Peyer's patch (tissue), 4 donors: ENCODE data around the gene CLEC16A. TPM values are rescaled to one million over a fixed set of nuclear protein-coding genes. Genes with fewer than 3 reads are reported as not detected.

Experiments used
- DNase-seq, 3 donors: peaks; one replicate each; pipeline ENCODE4 v3.0.0-alpha.2; 2017 to 2019
- H3K27ac ChIP-seq, 4 donors: fragments of 200-600 bp; sonication (generic); one replicate each; pipeline ENCODE4 v1.5.1; 2016 to 2019
- H3K27me3 ChIP-seq, 2 donors: fragments of 200-600 bp; sonication (generic); one replicate each; pipeline ENCODE4 v1.5.1; 2019
- H3K36me3 ChIP-seq, 3 donors: fragments of 200-600 bp; sonication (generic); one replicate each; pipeline ENCODE4 v1.5.1; 2016 to 2019
- H3K4me1 ChIP-seq, 4 donors: fragments of 200-600 bp; sonication (generic); one replicate each; pipeline ENCODE4 v1.5.1; 2016 to 2019
- H3K4me3 ChIP-seq, 4 donors: fragments of 200-600 bp; sonication (generic); 1 replicate in 3 of 4; 2 replicates in 1 of 4; pipeline ENCODE4 v1.5.1; 2016 to 2019; ENCODE audit warnings: mild to moderate bottlenecking in 1 of 4
- H3K9me3 ChIP-seq, 4 donors: fragments of 200-600 bp; sonication (generic); one replicate each; pipeline ENCODE4 v1.5.1; 2016 to 2019; ENCODE audit warnings: mild to moderate bottlenecking in 1 of 4
- CTCF ChIP-seq, 6 experiments: fragments of 450-650 bp in 4 of 6; fragments of 200-600 bp in 2 of 6; sonication (generic) in 1 of 6; IDR thresholded peaks; one replicate each; pipeline ENCODE4 v1.5.1; 2017 to 2019; ENCODE audit warnings: antibody characterized with exemption in 6 of 6, mild to moderate bottlenecking in 3 of 6, moderate library complexity in 1 of 6
- POLR2A ChIP-seq, 2 donors: fragments of 450-650 bp; IDR thresholded peaks; one replicate each; pipeline ENCODE4 v1.5.1; 2017; ENCODE audit warnings: antibody characterized with exemption in 2 of 2, mild to moderate bottlenecking in 2 of 2, moderate library complexity in 2 of 2
- total RNA-seq, 4 donors: library from RNA; depleted of rRNA; stranded (reverse); fragments of >200 nt; gene quantifications; one replicate each; pipeline ENCODE4 v1.1.0, GENCODE V29; 2016

The CLEC16A gene
- total RNA-seq, 4 donors from 2014 or later: 37.8 to 139 (median 64.3) TPM

- H3K4me3 ChIP-seq: no peak overlapping the region
- H3K9me3 ChIP-seq: no peaks in the 10 kb centered on the region
- H3K4me1 ChIP-seq: peaks cover 0 to 21% (median 20%) of the 10 kb centered on the region in 4 donors
- no peak for TF ChIP-seq CTCF (IDR thresholded peaks at IDR 0.05)
- no peak for TF ChIP-seq POLR2A (IDR thresholded peaks at IDR 0.05)
- H3K27me3 ChIP-seq: no peaks in the 10 kb centered on the region
- peak overlapping the region in 2 of 4 donors; percentile 41 to 75 for H3K27ac ChIP-seq
- DNase-seq: peak in 2 of 3 donors; percentile 23 to 35
- no peaks in the 10 kb centered on the region for H3K36me3 ChIP-seq
These were observed 150.6 kb downstream of the CLEC16A start for GRCh38 chr16:11094857-11095565.

DNA sequence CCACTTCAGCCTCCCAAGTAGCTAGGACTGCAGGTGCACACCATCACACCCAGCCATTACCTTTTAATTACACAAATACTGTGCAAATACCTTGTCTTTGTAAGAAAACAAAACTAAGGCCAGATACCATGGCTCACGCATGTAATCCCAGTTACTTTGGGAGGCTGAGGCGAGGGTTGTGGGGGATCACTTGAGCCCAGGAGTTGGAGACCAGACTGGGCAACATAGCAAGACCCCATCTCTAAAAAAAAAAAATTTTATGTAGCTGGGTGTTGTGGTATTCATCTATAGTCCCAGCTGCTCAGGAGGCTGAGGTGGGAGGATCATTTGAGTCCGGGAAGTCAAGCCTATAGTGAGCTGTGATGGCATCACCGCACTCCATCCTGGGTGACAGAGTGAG is 151.6 kb downstream of the CLEC16A start:
- TF ChIP-seq POLR2A (IDR thresholded peaks at IDR 0.05): no peak
- TF ChIP-seq CTCF (IDR thresholded peaks at IDR 0.05): no peak
- H3K4me1 ChIP-seq: peaks cover 0 to 30% (median 24%) of the 10 kb centered on the region in 4 donors
- no peaks in the 10 kb centered on the region for H3K9me3 ChIP-seq
- H3K27ac ChIP-seq: no peak overlapping the region
- H3K4me3 ChIP-seq: no peak overlapping the region
- DNase-seq: peak in 1 of 3 donors; percentile 9
- no peaks in the 10 kb centered on the region for H3K36me3 ChIP-seq
- no peaks in the 10 kb centered on the region for H3K27me3 ChIP-seq

DNA sequence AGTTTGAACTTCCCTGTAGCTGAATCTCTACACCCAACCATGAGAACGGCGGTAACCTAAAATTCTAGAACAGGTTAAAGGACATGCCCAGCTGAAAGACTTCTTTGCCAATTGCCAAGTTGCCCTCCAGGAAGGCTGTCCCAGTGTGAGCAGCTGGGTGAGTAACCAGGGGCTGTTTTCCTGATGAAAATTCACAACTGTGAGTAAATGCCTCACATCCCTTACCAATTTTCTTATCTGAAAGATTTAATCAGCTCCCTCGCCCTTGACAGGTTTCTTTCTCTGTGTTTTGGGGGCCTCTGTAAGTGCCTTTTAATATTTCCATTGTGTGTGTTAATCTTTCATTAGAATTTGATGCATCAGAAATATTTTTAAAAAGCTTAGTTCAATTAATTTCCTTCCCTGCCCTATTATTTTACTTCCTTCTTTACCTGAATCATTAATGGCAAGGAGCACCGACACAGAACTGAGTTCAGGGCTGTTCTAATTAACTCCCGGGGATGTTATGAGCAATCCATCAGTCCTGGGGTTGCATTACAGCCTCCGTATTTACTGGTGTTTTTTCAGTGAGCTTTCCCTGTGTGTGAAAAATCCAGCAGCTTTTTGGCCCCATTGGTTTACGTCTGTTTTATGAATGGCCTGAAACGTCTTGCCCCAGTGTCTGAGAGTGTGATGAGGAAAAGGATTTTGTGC is 152.9 kb downstream of the CLEC16A start:
- Histone ChIP-seq H3K4me3 (no peak overlapping the region), H3K36me3 (no peaks in the 10 kb centered on the region), H3K9me3 (no peaks in the 10 kb centered on the region), H3K27ac (no peak overlapping the region), H3K4me1 (peaks cover 0 to 43% (median 24%) of the 10 kb centered on the region in 4 donors), H3K27me3 (no peaks in the 10 kb centered on the region)
- no peak for TF ChIP-seq POLR2A (IDR thresholded peaks at IDR 0.05)
- TF ChIP-seq CTCF (IDR thresholded peaks at IDR 0.05): no peak
- no peak for DNase-seq

- no peak for TF ChIP-seq POLR2A (IDR thresholded peaks at IDR 0.05)
- TF ChIP-seq CTCF (IDR thresholded peaks at IDR 0.05): no peak
- no peaks in the 10 kb centered on the region for H3K36me3 ChIP-seq
- H3K4me3 ChIP-seq: no peak overlapping the region
- H3K27ac ChIP-seq: no peak overlapping the region
- peaks cover 0 to 49% (median 24%) of the 10 kb centered on the region in 4 donors for H3K4me1 ChIP-seq
- no peaks in the 10 kb centered on the region for H3K9me3 ChIP-seq
- no peaks in the 10 kb centered on the region for H3K27me3 ChIP-seq
- no peak for DNase-seq
These were observed 153.4 kb downstream of the CLEC16A start for GRCh38 chr16:11097787-11098167.

- no peak overlapping the region for H3K27ac ChIP-seq
- H3K36me3 ChIP-seq: no peaks in the 10 kb centered on the region
- peaks cover 0 to 41% (median 19%) of the 10 kb centered on the region in 4 donors for H3K4me1 ChIP-seq
- H3K4me3 ChIP-seq: no peak overlapping the region
- H3K9me3 ChIP-seq: no peaks in the 10 kb centered on the region
- no peaks in the 10 kb centered on the region for H3K27me3 ChIP-seq
- no peak for TF ChIP-seq CTCF (IDR thresholded peaks at IDR 0.05)
- TF ChIP-seq POLR2A (IDR thresholded peaks at IDR 0.05): no peak
- peak in 1 of 3 donors; percentile 39 for DNase-seq
These were observed 154.4 kb downstream of the CLEC16A start for GRCh38 chr16:11098601-11099390.
